ENCODE measurements around the gene DAZ3. TPM values are rescaled to one million over a fixed set of nuclear protein-coding genes. Genes with fewer than 3 reads are reported as not detected.
"Not testable (repeated sequence)": the region's sequence is repeated elsewhere in the genome, so short reads cannot be mapped to it uniquely, and the experiment has no call there.

The DAZ3 gene
- total RNA-seq (2014; rRNA removed; shearing (Covaris generic)) = 4.3 and 8.3 TPM in 2 replicates

GRCh38 chrY:24813293-24813692, at the start of gene DAZ3:
Gene DAZ3 (minus strand): TSS chrY:24813393. CDS start chrY:24813185, 208 bp downstream.
- DNase-seq (ENCODE audit: low read depth) = not testable (repeated sequence)

- not testable (repeated sequence) for DNase-seq (ENCODE audit: low read depth)
Measured at GRCh38 chrY:24833619-24834018, 20.4 kb upstream of the DAZ3 start, which contains the start of gene DAZ4. Gene DAZ4 (plus strand): TSS chrY:24833919. CDS start chrY:24834127, 208 bp downstream.

- DNase-seq (ENCODE audit: low read depth) = not testable (repeated sequence)
Measured at GRCh38 chrY:24825069-24825468, 11.9 kb upstream of the DAZ3 start.

GRCh38 chrY:24824184-24824879, 11.1 kb upstream of the DAZ3 start:
- DNase-seq (ENCODE audit: low read depth) = not testable (repeated sequence)

GRCh38 chrY:24821836-24822235, 8.6 kb upstream of the DAZ3 start:
- DNase-seq (ENCODE audit: low read depth) = not testable (repeated sequence)

Other genes with a start within 250 kb of the DAZ3 start
- gene BPY2B, start 195.4 kb downstream of the DAZ3 start, total RNA-seq (2014; rRNA removed; shearing (Covaris generic)) = not detected in 2 replicates
- 10.3 and 19.7 TPM in 2 replicates for gene DAZ4, start 20.5 kb upstream of the DAZ3 start, total RNA-seq (2014; rRNA removed; shearing (Covaris generic))
- gene BPY2C, start 238.7 kb upstream of the DAZ3 start, total RNA-seq (2014; rRNA removed; shearing (Covaris generic)) = not detected in 2 replicates

Data from Daoy (cell line).